GM18508 (cell line): ENCODE results near the gene TBC1D16.

Experiments used
- ATAC-seq: cut with Tn5 transposase; IDR thresholded peaks from one replicate; pipeline ENCODE4 v1.9.1; 2021; ENCODE audit warnings: moderate number of reproducible peaks; ENCODE audit not compliant: insufficient read depth, unreplicated experiment

TBC1D16 gene

DNA sequence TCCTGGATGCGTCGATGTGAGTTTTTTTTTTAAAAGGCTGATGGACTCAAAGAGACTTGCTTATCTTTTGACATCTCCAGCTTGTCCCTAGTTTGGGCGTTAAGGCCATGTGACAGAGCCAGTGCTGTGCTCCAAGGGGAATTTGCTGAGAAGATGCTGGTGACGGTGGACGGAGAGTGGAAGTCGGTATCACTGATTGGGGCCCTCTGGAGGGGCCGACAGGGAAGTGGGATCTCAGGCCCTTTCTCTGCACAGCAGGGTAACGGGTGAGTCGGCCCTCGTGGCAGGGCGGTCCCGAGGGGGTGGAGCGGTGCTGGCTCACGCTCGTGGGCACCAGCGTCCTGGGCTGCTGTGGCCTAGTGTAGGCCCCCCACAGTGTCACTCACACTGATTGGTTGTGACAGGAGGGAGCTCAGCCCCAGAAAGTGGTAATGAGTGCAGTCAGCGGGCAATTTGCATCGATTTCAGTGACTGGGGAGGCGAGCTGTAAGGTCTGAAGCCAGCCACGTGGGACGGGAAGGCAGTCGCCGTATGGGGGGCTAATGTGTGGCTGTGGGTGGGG, 91.3 kb downstream of the TBC1D16 start:
- no peak for ATAC-seq

DNA sequence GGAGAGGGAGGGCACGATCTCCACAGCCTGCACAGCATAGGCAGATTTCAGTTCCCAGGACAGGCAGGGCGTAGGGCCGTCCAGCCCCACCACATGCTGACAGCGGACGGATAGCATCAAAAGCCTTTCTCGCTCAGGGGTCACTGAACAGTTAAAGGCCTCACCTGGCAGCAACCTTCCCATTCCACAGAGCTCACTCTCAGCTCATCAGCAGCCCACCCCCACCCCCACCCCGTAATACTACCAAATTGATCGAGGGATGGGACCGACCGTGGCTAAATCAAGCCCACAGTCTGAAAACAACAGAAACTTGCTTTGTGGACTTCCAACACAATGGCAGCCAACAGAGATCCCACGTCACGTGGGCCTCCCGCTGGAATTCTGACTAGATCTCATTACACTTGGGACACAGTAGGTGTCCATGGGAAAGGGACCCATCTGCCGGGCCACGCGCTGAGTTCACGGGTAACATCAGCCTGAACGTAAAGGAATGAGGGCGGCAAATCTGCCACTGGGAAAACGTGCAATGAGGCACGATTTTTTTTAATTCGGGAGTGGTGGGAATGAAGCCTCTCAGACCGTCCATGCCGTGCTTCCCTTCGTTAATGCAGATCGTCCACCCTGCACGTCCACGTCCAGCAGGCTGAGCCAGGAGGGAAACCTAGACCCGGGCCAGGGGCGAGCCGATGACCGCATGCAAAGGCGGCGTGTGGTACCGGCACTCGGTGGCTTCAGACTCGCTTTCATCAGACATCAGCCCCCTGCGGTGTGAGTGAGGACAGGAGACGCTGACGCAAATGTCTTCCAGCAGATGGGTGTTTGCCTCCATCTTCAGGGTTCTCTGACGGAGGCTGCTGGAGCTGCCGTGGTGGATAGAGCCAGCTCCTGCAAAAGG, 92.1 kb downstream of the TBC1D16 start:
- no peak for ATAC-seq

DNA sequence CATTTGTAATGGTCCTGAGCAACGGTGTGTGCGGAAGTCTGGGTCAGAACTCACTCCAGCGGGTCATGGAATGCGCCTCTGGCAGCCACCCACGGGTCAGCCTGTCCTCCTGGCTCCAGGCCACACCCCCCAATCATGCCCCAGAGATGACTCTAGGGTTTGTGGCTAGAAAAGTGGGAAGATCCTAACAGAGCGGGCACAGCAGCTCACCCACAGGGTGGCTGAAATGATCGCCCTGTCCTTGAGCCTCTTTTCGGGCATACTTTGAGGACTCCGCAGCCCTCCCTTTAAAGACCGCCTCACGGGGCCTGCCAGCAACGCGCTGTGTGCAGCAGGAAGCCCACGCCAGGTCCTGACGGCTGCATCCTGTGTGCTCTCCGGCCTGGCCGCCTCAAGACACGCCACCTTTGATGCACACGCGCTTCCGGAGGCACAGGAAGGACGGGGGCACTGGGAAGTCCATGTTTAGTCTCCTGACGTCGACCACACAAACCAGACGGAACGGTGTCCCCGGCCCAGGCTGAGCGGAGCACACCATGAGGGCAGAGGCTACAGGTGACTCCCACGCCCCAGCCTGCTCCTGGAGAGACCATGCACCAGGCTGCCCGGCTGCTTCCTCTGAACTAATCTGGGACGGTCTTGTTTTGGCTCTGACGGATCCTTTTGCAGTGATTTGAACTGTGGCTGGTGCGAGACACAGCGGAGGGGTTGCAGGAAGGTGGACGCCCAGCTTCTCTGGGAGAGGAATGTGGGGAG, 92.9 kb downstream of the TBC1D16 start:
- no peak for ATAC-seq

DNA sequence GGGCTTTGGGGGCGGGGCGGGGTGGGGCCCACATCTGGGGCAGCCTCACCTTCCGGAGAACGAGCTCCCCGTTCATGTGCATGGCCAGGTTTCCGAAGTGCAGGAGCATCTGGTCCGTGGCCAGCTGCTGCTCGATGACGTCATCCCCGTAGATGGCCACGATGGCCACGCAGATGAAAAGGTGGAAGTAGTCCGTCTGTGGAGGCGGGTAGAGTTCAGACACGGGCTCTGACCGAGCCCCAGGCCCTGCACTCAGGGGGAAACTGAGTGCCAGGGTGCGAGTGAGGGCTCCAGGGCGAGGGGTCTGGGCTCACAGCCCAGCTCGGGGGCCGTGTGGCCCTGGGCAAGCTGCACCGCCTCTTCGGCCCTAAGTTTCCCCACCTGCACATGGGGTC, 93.7 kb downstream of the TBC1D16 start:
- ATAC-seq = no peak

DNA sequence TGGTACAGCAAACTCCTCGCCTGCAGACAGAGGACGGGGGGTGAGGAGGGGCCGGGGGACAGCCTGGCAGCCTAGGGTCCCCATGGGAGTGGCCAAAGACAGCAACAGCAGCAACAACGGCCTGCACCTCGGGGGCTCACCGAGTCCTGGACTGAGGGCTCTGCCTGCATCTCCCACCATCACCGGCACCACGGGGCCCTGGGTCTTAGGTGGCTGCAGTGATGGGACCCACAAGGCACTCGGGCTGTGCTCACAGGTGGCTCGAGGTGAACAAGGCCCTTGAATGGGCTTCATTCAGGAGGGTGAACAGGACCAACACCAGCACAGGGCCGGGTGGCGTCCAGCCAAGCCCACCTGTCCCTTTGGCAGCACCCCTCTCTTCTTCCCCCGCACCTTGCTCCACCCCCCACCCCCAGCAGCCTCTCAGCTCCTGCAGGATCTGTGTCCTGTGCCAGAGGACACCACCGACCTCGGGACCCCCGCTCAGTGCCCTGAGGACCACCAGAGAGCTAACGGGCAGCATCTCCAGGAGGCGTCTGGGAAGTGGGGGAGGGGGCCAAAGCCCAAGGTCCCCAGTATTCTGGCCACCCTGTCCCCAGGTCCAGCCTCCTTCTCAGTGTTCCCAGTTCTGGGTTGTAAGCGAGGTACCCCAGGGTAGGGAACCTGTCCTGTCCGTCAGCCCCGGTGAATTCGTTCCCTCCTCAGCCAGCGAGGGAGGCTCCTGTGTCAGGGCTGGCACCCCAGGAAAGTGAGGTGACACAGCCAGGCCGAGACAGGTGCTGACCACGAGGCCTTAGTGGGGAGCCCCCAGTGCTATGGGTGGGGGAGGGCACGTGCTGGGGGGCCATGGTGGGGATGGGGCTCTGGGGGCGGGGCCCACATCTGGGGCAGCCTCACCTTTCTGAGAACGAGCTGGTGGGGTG, 94.3 kb downstream of the TBC1D16 start:
- no peak for ATAC-seq

DNA sequence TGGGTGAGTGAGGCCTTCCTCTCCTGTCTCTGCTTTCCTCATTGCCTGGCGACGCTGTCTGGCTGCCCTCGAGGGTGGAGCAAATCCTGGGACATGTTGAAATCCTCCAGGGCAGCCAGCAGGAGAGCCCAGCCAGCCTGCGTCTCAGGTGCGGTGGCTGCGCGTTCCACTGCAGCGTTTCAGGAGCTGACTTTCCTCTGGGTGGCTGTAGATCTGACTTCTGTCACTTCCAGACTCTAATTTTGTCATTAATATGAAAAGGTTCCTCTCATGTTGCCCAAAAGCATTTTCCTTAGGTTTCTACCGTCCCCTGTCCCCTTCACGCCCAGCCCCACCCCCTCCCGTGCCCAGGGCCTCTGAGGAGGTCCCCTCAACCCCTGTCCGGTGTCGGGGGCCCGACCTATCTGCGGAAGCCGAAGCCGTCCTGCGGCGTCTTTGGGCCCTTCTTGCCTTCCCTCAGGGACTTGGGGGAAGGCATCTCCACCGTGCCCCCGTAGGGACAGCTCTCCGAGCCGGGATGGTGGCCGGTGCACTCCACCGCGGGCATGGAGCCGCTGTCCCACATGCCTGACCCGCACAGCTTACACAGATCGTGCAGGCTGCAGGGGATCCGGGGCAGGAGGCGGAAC, 95.1 kb downstream of the TBC1D16 start:
- ATAC-seq = no peak

DNA sequence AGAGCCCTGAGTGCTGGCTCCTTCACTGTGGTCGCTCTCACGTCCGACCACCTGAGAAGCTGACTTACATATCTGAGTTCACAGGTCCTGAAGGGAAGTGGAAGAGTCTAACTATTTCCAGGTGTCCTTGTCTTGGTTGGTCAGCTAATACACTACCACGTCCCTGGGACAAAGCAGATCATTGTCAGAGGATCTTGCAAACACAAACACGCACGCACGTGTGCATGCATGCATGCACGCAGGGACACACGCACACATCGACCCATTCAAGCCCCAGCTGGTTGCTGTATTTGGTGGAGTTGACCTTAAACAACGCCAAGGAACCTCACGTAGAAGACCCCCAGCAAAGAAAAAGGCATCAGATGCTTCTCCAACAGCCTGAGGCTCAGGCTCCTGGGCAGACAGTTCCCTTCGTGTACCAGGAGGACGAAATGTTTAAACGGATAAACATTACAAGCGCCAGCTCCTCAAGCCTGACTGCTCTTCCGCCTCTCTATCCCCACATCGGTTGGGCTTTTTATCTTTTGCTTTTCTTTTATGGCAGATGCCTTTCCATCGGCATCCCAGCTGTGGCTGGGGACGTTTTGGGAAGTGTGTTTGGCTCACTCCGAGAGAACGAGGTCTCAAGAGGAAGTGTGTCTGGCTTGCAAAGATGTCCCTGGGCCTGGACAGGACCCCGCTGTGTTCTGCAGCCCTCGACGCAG, 95.8 kb downstream of the TBC1D16 start:
- no peak for ATAC-seq

DNA sequence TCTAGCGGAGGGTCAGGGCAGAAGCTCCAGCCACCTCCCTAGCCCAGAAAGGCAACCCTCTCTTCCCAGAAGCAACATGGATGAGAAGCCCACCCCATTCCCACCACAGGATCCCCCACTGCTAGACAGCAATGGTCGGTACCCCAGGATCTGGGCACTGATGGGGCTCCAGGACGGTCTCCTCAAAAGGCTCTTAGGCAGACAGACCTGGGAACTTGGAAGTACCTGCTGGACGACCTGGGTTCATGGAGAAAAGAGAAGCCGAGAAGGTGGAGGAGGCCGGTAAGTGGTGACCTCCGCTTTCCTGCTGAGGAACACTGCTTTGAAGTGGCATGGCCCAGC, 96.6 kb downstream of the TBC1D16 start:
- no peak for ATAC-seq

DNA sequence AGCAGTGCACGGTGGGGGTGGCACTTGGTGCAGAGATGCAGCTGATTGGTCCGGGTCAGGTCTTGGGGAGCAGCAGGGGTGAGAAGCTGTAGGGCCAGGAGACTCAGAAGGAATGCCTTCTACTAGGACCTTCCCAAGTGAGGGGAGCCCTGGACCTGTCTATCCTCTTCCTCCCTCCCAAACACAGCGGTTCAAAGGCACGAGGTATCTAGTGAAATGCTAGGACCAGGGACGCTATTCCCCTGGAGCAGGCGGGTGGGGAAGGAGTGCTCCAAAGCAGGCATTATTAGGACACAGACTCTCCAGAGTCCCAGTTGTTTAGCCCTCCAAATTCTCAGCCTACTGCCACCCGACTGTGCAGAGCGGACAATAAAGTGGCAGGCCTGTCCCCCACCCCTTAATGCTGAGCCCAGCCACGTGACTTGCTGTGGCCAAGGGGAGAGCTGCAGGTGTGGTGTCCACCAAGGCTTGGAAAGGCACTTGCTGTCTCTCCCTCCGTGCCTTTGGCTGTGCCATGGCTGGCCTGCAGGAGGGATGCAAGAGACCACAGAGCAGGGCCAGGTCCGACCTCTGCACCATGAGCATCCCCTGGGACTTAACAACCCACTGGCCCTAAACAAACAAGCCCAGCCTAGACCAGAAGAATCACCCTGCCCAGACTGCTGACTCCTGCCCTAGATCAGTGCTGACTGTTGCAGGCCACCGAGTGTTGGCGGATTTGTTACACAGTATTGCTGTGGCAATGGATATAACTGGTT, 97.2 kb downstream of the TBC1D16 start:
- ATAC-seq = no peak

DNA sequence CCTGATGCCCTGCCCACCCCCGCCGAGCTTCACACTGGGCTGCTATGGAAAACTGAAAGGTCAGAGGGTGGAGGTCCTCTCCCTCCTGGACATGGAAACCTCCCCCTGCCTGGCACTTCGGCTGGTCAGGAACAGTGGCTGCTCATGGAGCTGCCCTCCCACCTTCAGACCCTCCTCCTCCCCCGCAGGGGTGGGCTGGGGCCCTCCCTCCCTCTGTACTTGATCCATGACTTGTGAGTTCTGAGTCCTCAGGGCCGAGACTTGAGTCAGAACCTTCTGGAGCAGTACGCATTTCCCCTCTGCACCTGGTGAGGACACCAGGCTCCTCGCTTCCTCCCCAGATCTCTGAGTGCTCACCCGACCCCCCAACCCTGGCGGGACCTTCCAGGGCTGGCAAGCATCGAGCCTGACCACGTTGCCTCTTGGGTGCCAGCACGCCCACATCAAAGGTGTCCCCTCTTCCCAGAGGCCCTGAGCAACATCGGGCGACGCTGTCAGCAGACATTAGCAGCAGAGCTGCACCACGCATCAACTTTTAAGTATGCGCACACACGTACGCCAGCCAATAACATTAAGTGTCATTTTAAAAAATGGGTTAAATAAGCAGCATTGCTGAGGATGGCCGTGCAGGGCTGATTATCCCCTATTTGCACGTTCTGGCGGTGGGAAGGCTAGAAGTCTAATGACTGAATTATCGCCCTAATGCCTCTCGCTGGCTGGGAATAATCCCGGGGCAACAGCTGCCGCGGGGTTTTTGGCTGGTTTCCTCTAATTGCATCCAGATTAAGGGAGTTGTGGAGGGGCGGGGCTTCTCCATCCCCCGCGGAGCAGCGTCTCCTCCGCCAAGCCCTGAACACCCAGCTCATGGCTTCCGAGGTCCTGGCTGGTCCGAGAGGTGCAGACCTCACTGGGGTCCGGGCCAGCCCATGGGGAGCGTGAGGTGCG, 98.0 kb downstream of the TBC1D16 start:
- ATAC-seq = no peak

DNA sequence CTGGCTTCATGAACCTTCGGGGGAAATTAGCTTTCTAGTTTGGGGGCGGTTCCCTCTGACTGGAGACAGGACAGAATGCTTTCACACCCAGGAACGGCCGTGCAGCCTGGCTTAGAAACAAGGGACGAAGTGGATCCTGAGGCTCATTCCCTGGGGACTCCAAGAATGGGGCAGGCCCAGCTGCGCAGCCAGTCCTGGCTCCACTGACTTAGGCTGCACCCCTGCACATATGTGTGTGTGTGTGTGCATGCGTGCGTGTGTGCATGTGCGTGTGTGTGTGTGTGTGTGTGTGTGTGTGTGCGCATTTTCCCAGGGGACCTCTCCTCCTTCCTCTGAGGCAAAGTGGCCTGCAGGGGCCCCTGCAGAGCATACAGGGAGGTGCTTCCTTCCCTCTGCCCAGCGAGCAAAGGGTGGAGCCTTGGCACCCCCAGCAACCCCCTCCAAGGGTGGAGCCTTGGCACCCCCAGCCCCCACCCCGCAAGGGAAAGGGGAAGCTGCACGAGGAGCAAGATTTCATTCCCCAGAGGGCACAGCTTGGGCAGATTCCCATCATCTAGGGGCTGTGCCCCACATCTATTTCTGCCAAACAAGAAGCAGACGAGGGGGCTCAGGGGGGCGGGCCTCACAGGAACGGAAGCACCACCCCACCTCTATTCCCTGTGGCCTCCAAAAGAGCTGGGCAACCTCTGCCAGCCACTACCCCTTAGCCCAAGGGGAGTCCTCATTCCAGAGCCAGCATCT, 98.9 kb downstream of the TBC1D16 start:
- ATAC-seq = no peak

DNA sequence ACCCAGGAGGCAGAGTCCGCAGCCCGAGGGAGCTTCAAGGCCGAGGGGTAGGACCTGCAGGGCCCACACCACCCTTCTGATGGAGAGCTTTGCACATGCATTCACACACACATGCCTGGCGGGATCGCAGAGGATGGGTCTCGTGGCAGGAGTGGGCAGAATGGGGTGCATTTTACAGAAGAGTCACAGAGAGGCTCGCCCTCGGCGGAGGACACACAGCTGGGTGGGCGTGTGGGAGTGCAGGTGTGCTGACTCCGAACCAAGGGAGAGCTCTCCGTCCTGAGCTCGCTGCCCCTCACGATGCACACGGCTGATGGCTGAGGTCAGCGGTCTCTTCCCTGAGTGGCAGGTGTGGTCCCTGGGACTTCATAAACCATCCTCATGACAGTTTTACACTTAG, 99.6 kb downstream of the TBC1D16 start:
- ATAC-seq = no peak

DNA sequence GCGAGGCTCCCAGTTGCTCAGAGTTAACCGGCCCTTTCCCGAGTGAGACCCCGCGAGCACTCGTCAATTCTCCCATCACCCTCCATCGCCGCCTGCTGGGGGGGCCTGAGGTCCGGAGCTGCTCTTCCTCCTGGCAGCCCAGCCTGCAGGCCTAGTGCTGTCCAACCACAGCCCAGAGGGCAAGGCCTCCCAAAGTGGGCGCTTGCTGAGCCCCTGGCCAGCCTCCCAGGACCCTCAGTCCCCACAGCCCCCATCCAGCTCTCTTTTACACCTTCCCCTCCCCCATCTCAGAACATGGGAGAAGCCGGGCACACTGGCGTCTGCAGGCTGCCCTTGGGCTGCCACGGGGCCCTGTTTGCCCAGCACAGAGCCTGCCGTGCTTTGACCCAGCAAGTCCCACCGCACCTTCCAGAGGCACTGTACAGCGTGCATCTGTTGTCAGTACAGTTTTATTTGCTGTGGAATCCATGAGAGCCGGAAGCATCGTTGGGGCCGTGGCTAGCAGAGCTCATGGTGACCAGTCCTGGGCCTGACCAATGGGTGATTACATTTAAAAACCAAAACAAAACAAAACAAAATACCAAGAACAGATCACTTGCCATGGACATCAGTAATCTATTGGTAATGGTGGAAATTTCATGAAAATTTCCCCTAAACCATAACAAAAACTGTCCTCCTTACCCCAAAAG, 100.3 kb downstream of the TBC1D16 start:
- ATAC-seq = no peak

DNA sequence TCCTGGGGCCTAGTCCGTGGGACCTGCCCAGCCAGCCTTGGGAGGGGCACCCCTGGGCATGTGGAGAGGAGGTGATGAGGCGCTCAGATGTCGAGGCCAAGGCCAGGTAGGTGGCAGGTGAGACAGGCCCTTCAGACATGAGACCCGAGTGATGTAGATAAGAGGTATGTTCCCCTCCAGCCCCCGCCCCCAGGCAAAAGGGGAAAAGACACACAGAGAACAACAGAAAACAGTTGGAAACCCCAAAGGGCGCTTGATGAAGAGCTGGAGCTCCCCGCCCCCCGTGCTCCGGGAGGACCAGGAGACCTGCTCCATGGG, 101.1 kb downstream of the TBC1D16 start:
- ATAC-seq = no peak

DNA sequence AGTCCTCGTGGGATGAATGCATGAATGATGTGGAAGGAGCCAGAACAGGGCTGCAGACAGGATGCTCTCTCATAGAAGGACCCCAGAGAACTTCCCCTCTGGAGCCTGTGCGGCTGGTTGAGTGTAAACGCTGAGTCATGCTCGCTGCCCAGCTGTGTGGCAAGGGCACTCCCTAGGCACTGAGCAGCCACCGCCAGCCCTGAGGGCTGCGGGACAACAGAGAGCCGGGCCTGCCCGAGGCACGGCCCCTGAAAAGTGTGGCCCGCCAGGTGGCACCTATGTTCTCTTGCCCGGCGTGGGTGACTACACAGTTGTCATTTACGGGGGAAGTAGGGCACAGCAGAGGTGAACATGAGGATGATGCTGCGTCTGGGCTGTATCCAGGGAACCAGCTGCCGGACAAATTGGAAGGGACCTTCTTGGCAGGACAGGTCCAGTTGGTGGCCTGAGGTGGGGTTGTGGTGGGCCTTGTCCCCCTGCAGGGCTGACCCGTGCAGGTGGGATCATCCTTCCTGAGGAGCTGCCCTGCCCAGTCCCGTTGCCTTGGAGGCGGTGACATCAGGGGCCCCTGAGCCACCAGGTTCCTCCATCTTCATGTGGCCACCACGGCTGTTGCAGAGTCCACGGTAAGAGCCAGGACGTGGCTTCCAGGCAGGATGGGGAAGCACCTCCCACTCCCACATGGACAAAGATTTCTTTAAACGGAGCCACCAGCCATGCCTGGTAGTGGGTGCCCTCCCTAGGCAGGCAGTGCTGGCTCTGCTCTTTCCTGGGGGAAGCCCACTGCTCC, 101.6 kb downstream of the TBC1D16 start:
- no peak for ATAC-seq
